ENCODE measurements around the gene CDH23. TPM values are rescaled to one million over a fixed set of nuclear protein-coding genes. Genes with fewer than 3 reads are reported as not detected.

The CDH23 gene
- total and polyA plus RNA-seq, 2 donors (not counting 1 experiment from before 2014, with no cell fraction given), result 0.01 to 0.17 TPM

DNA sequence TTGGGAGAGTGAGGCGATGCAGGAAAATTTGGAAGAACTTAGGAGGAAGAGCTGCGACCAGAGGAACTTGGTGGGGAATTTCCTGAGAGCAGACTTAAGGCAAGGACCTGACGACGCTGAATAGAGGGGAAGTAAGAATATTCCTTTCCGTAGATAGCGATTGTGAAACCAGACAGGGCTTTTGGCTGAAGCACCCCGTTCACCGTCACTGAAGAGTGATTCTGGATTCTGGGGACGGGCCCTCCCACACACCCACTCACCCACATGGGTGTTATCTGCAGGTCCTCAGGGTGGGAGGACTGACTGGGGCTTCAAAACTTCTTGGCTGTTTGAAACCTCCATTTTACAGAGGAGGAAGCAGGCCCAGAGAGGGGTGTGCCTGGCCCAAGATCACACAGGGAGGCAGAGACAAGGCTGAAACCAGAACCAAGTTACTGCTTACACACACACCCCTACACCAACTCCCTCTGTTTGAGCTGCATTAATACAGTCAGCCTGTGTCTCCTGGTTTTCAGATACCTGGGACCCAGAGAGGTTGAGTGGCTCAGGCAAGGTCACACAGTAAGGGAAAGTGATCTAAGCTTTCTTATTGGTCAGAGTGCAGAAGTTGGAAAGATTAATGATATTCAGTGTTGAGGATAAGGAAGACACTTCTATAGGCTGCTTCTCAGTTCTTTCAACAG lies 37.2 kb upstream of the CDH23 start:
- no peak for DNase-seq (ENCODE audit: low read depth in 2 of 2)
- H3K4me2 ChIP-seq (ENCODE audit: extremely low read depth, insufficient read depth, low read length), result no peak overlapping the region
- no peaks in the 10 kb centered on the region for H3K27me3 ChIP-seq (ENCODE audit: control insufficient read depth, insufficient read depth, low read length)
- no peaks in the 10 kb centered on the region for H3K36me3 ChIP-seq (ENCODE audit: control insufficient read depth, insufficient read depth, low read length)
- H2AFZ ChIP-seq (ENCODE audit: low read length), result no peak overlapping the region
- H3K9ac ChIP-seq (ENCODE audit: insufficient read depth, low read length), result no peak overlapping the region
- H3K4me1 ChIP-seq (ENCODE audit: control insufficient read depth, extremely low read depth, insufficient read depth, low read length), result no peaks in the 10 kb centered on the region
- TF ChIP-seq EZH2 (IDR thresholded peaks at IDR 0.05; ENCODE audit: low read length, missing control alignments), result no peak
- TF ChIP-seq, protein P1, sequence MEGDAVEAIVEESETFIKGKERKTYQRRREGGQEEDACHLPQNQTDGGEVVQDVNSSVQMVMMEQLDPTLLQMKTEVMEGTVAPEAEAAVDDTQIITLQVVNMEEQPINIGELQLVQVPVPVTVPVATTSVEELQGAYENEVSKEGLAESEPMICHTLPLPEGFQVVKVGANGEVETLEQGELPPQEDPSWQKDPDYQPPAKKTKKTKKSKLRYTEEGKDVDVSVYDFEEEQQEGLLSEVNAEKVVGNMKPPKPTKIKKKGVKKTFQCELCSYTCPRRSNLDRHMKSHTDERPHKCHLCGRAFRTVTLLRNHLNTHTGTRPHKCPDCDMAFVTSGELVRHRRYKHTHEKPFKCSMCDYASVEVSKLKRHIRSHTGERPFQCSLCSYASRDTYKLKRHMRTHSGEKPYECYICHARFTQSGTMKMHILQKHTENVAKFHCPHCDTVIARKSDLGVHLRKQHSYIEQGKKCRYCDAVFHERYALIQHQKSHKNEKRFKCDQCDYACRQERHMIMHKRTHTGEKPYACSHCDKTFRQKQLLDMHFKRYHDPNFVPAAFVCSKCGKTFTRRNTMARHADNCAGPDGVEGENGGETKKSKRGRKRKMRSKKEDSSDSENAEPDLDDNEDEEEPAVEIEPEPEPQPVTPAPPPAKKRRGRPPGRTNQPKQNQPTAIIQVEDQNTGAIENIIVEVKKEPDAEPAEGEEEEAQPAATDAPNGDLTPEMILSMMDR (conservative IDR thresholded peaks at IDR 0.05 in 1 of 2, IDR thresholded peaks at IDR 0.05 in 1 of 2; ENCODE audit: low read depth in 1 of 2, low read length in 2 of 2), result no peak
- H3K27ac ChIP-seq (ENCODE audit: insufficient read depth, low read length), result no peak overlapping the region
- H3K4me3 ChIP-seq (replicated peaks in 1 of 4; ENCODE audit: control extremely low read depth in 1 of 4, insufficient read depth in 1 of 4, low read depth in 3 of 4, low read length in 4 of 4), result no peak overlapping the region
- H3K79me2 ChIP-seq (ENCODE audit: control insufficient read depth, insufficient read depth, low read length), result no peaks in the 10 kb centered on the region
- H4K20me1 ChIP-seq (ENCODE audit: control insufficient read depth, extremely low read depth, insufficient read depth, low read length), result no peaks in the 10 kb centered on the region
- H3K9me3 ChIP-seq (ENCODE audit: control insufficient read depth, insufficient read depth, low read depth, low read length), result no peaks in the 10 kb centered on the region

DNA sequence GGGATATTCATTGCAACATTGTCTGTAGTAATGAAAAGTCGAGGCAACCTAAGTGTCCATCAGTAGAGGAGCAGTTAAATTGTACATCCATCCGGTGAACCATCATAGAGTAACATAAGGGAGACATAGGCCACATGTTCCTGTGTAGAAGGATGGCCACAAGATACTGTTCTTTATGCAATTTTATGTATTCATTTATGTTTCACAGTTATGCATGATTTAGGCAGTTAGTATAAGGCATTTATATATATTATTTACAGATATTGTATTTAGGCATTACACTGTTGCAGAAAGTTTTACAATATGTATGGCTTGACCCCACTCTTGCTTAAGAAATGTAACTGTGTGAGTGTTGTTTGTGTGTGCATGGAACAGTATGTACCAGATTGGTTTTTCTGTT lies 36.0 kb upstream of the CDH23 start:
- Histone ChIP-seq H3K9me3 (ENCODE audit: control insufficient read depth, insufficient read depth, low read depth, low read length) (no peaks in the 10 kb centered on the region), H4K20me1 (ENCODE audit: control insufficient read depth, extremely low read depth, insufficient read depth, low read length) (no peaks in the 10 kb centered on the region), H3K27ac (ENCODE audit: insufficient read depth, low read length) (no peak overlapping the region), H3K4me2 (ENCODE audit: extremely low read depth, insufficient read depth, low read length) (no peak overlapping the region), H2AFZ (ENCODE audit: low read length) (no peak overlapping the region), H3K36me3 (ENCODE audit: control insufficient read depth, insufficient read depth, low read length) (no peaks in the 10 kb centered on the region), H3K9ac (ENCODE audit: insufficient read depth, low read length) (no peak overlapping the region), H3K79me2 (ENCODE audit: control insufficient read depth, insufficient read depth, low read length) (no peaks in the 10 kb centered on the region), H3K27me3 (ENCODE audit: control insufficient read depth, insufficient read depth, low read length) (no peaks in the 10 kb centered on the region), H3K4me1 (ENCODE audit: control insufficient read depth, extremely low read depth, insufficient read depth, low read length) (no peaks in the 10 kb centered on the region), H3K4me3 (replicated peaks in 1 of 4; ENCODE audit: control extremely low read depth in 1 of 4, insufficient read depth in 1 of 4, low read depth in 3 of 4, low read length in 4 of 4) (no peak overlapping the region)
- TF ChIP-seq, protein P1 (conservative IDR thresholded peaks at IDR 0.05 in 1 of 2, IDR thresholded peaks at IDR 0.05 in 1 of 2; ENCODE audit: low read depth in 1 of 2, low read length in 2 of 2), result no peak
- TF ChIP-seq EZH2 (IDR thresholded peaks at IDR 0.05; ENCODE audit: low read length, missing control alignments), result no peak
- DNase-seq (ENCODE audit: low read depth in 2 of 2), result no peak

DNA sequence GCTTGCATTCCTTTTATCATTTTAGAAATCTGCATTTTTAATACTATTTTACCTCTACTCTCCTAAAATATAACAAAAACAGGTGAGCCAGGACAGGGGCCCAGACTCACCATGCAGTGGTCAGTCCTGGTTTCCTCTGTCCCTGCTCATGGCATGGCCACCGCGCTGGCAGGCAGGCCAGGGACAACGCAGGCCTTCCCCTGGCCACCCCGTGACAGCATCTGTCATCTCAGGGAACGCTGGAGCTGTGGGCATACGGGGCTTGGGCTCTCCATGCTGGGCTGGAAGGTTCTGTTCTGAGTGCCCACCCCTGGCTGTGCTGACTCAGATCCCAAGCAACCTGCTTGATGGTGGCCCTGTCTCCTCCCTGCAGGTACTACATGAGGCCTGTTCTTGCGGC lies 35.1 kb upstream of the CDH23 start:
- Histone ChIP-seq H3K4me3 (replicated peaks in 1 of 4; ENCODE audit: control extremely low read depth in 1 of 4, insufficient read depth in 1 of 4, low read depth in 3 of 4, low read length in 4 of 4) (no peak overlapping the region), H2AFZ (ENCODE audit: low read length) (no peak overlapping the region), H3K4me2 (ENCODE audit: extremely low read depth, insufficient read depth, low read length) (no peak overlapping the region), H3K79me2 (ENCODE audit: control insufficient read depth, insufficient read depth, low read length) (no peaks in the 10 kb centered on the region), H3K4me1 (ENCODE audit: control insufficient read depth, extremely low read depth, insufficient read depth, low read length) (no peaks in the 10 kb centered on the region), H3K9me3 (ENCODE audit: control insufficient read depth, insufficient read depth, low read depth, low read length) (no peaks in the 10 kb centered on the region), H3K9ac (ENCODE audit: insufficient read depth, low read length) (no peak overlapping the region), H3K27me3 (ENCODE audit: control insufficient read depth, insufficient read depth, low read length) (no peaks in the 10 kb centered on the region), H4K20me1 (ENCODE audit: control insufficient read depth, extremely low read depth, insufficient read depth, low read length) (no peaks in the 10 kb centered on the region), H3K36me3 (ENCODE audit: control insufficient read depth, insufficient read depth, low read length) (no peaks in the 10 kb centered on the region), H3K27ac (ENCODE audit: insufficient read depth, low read length) (no peak overlapping the region)
- no peak for DNase-seq (ENCODE audit: low read depth in 2 of 2)
- no peak for TF ChIP-seq EZH2 (IDR thresholded peaks at IDR 0.05; ENCODE audit: low read length, missing control alignments)
- TF ChIP-seq, protein P1 (conservative IDR thresholded peaks at IDR 0.05 in 1 of 2, IDR thresholded peaks at IDR 0.05 in 1 of 2; ENCODE audit: low read depth in 1 of 2, low read length in 2 of 2), result no peak

Data from fibroblast of lung (primary cell).